ENCODE data around the gene RAPGEF4. TPM values are rescaled to one million over a fixed set of nuclear protein-coding genes. Genes with fewer than 3 reads are reported as not detected.

Gene RAPGEF4
- total RNA-seq, 4 donors from 2014 or later, result 3.6 to 12.0 (median 6.7) TPM

DNA sequence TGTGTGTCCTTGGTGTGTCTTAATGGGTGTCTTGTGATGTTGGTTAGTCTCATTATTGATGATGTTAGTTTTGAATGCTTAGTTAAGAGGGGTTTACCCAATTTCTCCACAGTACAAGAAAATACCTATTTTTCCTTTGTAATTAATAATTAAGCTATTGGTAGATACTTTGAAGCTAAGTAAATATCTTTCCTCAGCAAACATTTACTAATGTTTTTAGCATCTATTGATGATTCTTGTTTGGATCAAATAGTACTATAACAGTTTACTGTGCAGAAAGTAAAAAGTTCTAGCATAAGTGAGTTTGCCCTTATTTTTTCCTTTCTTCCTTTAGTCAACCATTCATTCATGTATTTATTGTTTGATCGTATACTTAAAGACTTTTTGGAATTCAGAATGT, 359.1 kb downstream of the RAPGEF4 start:
- no peak for TF ChIP-seq EP300 (IDR thresholded peaks at IDR 0.05)
- TF ChIP-seq, protein P1, sequence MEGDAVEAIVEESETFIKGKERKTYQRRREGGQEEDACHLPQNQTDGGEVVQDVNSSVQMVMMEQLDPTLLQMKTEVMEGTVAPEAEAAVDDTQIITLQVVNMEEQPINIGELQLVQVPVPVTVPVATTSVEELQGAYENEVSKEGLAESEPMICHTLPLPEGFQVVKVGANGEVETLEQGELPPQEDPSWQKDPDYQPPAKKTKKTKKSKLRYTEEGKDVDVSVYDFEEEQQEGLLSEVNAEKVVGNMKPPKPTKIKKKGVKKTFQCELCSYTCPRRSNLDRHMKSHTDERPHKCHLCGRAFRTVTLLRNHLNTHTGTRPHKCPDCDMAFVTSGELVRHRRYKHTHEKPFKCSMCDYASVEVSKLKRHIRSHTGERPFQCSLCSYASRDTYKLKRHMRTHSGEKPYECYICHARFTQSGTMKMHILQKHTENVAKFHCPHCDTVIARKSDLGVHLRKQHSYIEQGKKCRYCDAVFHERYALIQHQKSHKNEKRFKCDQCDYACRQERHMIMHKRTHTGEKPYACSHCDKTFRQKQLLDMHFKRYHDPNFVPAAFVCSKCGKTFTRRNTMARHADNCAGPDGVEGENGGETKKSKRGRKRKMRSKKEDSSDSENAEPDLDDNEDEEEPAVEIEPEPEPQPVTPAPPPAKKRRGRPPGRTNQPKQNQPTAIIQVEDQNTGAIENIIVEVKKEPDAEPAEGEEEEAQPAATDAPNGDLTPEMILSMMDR (IDR thresholded peaks at IDR 0.05), result no peak
- TF ChIP-seq POLR2A (IDR thresholded peaks at IDR 0.05), result no peak
- DNase-seq (ENCODE audit: low spot score in 2 of 2), result no peak
- Histone ChIP-seq H3K4me1 (peaks cover 0 to 6% (median 0%) of the 10 kb centered on the region in 4 donors), H3K27me3 (no peaks in the 10 kb centered on the region), H3K27ac (no peak overlapping the region), H3K9me3 (no peaks in the 10 kb centered on the region), H3K36me3 (peaks cover 0 to 11% (median 0%) of the 10 kb centered on the region in 3 donors), H3K4me3 (no peak overlapping the region)
- WGBS, 2 donors, result 82 to 88% methylated on average over 1 of the region's 1 CpG

DNA sequence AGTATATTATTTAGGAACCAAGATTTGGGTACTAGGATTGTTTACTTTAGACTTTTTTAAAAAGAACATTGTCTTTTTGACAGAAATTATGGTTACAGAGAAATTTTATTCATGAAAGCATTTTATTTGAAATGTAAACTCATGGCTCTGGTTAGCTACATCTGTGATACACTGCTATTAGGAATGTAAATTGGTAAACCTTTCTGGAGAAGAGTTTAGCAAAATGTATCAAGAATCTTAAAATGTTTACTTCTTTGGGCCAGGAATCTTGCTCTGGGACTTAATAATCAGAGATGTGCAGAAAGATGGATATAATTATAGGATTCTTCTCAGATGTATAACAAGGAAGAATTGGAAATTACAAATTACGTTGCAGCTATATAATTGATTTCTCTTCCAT, 359.7 kb downstream of the RAPGEF4 start:
- no peak for TF ChIP-seq POLR2A (IDR thresholded peaks at IDR 0.05)
- no peak for TF ChIP-seq EP300 (IDR thresholded peaks at IDR 0.05)
- TF ChIP-seq, protein P1 (IDR thresholded peaks at IDR 0.05), result no peak
- Histone ChIP-seq H3K9me3 (no peaks in the 10 kb centered on the region), H3K36me3 (peaks cover 0 to 11% (median 0%) of the 10 kb centered on the region in 3 donors), H3K27me3 (no peaks in the 10 kb centered on the region), H3K4me3 (no peak overlapping the region), H3K27ac (no peak overlapping the region), H3K4me1 (peaks cover 0 to 6% (median 0%) of the 10 kb centered on the region in 4 donors)
- 98 to 100% methylated on average over 1 of the region's 1 CpG for WGBS, 2 donors
- no peak for DNase-seq (ENCODE audit: low spot score in 2 of 2)

DNA sequence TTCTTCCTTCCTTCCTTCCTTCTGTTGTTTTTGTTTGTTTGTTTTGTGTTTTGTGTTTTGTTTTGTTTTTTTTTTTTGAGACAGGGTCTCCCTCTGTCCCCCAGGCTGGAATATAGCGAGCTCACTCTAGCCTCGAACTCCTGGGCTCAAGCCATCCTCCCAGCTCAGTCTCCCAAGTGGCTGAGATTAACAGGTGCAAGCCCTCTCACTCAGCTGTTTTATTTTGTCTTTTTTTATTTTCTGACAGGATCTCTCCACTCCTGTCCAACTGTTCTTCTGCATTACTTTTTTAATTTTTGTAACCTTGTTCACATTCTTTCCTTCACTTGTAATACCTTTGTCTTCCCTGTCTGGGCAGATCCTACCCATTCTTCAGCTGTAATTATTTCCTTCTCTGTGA, 363.6 kb downstream of the RAPGEF4 start:
- TF ChIP-seq, protein P1 (IDR thresholded peaks at IDR 0.05), result no peak
- TF ChIP-seq POLR2A (IDR thresholded peaks at IDR 0.05), result no peak
- TF ChIP-seq EP300 (IDR thresholded peaks at IDR 0.05), result no peak
- Histone ChIP-seq H3K4me1 (peaks cover 0 to 11% (median 0%) of the 10 kb centered on the region in 4 donors), H3K4me3 (no peak overlapping the region), H3K27me3 (no peaks in the 10 kb centered on the region), H3K9me3 (no peaks in the 10 kb centered on the region), H3K27ac (no peak overlapping the region), H3K36me3 (peaks cover 0 to 11% (median 0%) of the 10 kb centered on the region in 3 donors)
- no peak for DNase-seq (ENCODE audit: low spot score in 2 of 2)
- 90 to 91% methylated on average over 2 of the region's 2 CpGs for WGBS, 2 donors

DNA sequence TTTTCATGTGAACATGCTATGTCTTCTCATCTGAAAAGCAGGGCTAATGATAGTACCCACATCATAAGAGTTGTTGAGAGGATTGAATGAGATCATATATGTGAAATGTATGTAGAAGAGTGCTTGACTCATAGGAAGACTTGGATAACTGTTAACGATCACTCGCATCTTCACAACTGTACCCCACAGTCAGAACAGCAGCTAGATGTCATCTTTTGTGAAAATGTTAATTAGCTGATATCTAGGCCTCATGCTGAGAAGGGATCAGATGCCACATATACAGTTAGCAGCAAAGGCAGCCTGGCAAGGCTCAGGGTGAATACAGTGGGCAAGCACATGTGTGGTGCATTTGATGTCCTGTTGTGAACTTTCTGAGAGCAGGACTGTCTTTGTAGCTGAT, 364.2 kb downstream of the RAPGEF4 start:
- WGBS, 2 donors, result 89 to 95% methylated on average over 2 of the region's 2 CpGs
- TF ChIP-seq POLR2A (IDR thresholded peaks at IDR 0.05), result no peak
- TF ChIP-seq EP300 (IDR thresholded peaks at IDR 0.05), result no peak
- TF ChIP-seq, protein P1 (IDR thresholded peaks at IDR 0.05), result no peak
- H3K36me3 ChIP-seq, result peaks cover 0 to 11% (median 0%) of the 10 kb centered on the region in 3 donors
- H3K27ac ChIP-seq, result no peak overlapping the region
- no peaks in the 10 kb centered on the region for H3K9me3 ChIP-seq
- H3K4me3 ChIP-seq, result no peak overlapping the region
- peaks cover 0 to 11% (median 0%) of the 10 kb centered on the region in 4 donors for H3K4me1 ChIP-seq
- DNase-seq (ENCODE audit: low spot score in 2 of 2), result no peak
- H3K27me3 ChIP-seq, result no peaks in the 10 kb centered on the region

DNA sequence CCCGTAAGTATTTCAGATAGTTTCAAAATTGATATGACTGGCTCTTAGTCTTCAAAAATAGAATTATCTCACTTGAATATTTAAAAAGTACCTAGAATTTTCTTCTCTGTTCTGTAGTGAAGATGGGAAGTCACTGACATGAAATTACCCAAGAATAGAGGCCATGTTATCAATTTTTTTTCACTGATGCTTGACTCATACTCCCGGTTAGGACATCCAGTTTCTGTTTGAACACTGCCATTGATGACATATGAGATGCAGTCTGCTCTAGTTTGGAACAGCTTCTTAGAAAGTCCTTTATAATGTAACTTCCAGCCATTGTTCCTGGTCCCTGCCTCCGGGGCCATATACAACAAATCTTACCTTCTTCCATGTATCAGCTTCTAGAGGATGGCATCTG, 366.0 kb downstream of the RAPGEF4 start:
- 69 to 82% methylated on average over 3 of the region's 3 CpGs for WGBS, 2 donors
- no peak overlapping the region for H3K27ac ChIP-seq
- peak in 1 of 2 donors; percentile 26 for TF ChIP-seq EP300 (IDR thresholded peaks at IDR 0.05)
- TF ChIP-seq, protein P1 (IDR thresholded peaks at IDR 0.05), result no peak
- H3K4me3 ChIP-seq, result no peak overlapping the region
- no peaks in the 10 kb centered on the region for H3K27me3 ChIP-seq
- H3K4me1 ChIP-seq, result peaks cover 0 to 11% (median 0%) of the 10 kb centered on the region in 4 donors
- H3K36me3 ChIP-seq, result peaks cover 0 to 6% (median 0%) of the 10 kb centered on the region in 3 donors
- DNase-seq (ENCODE audit: low spot score in 2 of 2), result no peak
- H3K9me3 ChIP-seq, result no peaks in the 10 kb centered on the region

Small RNA genes within 50 kb of the gene (small RNA-seq; reads per million reads assigned to genes)
- not detected for gene RF01210

Other genes starting within 250 kb of the RAPGEF4 start
- gene PDK1, start 179.8 kb upstream of the RAPGEF4 start, total RNA-seq, result 10 to 100 TPM; 10.4 to 25.6 (median 16.2) TPM

Measured in tibial nerve (tissue), 4 donors.